SK-MEL-5 (cell line): Measurements from ENCODE around the gene CYTH3. TPM values are rescaled to one million over a fixed set of nuclear protein-coding genes. Genes with fewer than 3 reads are reported as not detected.

Experiments
- DNase-seq: peaks from one replicate; pipeline ENCODE4 v3.0.0-alpha.2; 2016; ENCODE audit warnings: low read depth, low spot score
- in situ Hi-C: cut with HindIII; loops from 2 replicates; pipeline ENCODE4 v1.10.0; 2016; ENCODE audit warnings: low sequenced_read_pairs, high pct_unique_total_duplicates, low pct_unique_long_range_greater_than_20kb
- small RNA-seq, 2 experiments: library from RNA; depleted of rRNA; stranded (forward); fragments of <200 nt; gene quantifications; one replicate each; pipeline ENCODE3, GENCODE V24; 2014
- total RNA-seq: library from RNA; depleted of rRNA; stranded (reverse); fragments of >200 nt; shearing (Covaris generic); gene quantifications from 2 replicates; pipeline ENCODE4 v1.2.3, GENCODE V29; 2014; rRNA removed

The CYTH3 gene
- total RNA-seq, 1 experiment from 2014 or later, result 70.3 TPM

DNA sequence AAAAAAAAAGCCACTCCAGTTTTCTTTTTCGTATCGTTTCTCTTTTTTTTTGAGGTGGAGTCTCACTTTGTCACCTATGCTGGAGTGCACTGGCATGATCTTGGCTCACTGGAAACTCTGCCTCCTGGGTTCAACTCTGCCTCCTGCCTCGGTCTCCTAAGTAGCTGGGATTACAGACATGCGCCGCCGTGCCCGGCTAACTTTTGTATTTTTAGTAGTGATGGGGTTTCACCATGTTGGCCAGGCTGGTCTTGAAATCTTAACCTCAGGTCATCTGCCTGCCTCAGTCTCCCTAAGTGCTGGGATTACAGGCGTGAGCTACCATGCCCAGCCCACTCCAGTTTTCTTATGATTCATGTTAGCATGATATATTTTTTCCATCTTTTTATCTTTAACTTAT lies 148.6 kb downstream of the CYTH3 start:
- DNase-seq, result no peak
- in situ Hi-C loops, result no loop called here

DNA sequence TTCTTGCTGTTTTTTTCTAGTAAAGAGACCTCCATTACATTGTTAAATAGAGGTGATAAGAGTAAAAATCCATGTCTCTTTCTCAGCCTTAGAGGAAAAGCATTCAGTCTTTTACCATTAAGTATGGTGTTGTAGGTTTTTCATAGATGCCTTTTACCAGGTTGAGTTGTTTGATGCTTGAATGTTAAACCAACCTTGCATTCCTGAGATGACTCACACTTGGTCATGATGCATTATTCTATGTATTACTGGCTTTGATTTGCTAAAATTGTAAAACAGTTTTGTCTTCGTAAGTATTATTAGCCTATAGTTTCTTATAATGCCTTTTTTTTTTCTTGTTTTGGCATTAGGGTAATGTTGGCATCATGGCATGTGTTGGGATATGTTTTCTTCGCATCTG lies 151.3 kb downstream of the CYTH3 start:
- in situ Hi-C loops, result no loop called here
- DNase-seq, result no peak

DNA sequence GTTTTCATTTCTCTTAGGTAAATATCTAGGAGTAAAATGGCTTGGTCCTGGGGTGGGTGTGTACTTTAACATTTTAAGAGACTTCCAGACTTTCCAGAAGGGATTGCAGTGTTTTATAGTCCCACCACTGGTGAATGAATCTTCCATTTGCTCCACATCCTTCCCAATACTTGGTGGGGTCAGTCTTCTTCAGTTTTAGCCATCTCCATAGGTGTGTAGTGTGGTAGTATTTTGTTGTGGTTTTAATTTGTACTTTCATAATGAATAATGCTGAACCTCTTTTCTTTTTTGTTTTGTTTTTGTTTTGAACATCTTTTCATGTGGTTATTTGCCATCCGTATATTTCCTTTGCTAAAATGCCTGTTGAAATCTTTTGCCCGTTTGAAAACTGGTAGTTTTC lies 154.9 kb downstream of the CYTH3 start:
- in situ Hi-C loops, result no loop called here
- DNase-seq, result no peak

DNA sequence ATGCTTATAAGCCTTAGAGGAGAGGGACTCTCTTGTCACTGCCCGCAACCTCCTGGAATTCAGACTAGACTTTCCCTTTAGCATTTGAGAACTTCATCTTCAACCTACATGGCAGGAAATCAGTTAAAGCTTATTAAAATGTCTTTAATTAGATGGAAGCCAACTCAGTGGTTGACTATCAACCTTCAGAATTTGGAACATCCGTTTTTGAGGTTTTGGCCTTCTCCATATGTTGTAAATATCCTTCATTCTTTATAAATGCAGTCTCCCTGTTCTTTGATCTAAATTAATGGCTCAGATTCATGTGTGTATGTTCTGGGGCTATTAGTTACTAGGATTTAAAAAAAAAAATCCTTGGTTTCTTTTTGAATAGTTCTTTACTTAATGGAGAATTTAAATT lies 156.2 kb downstream of the CYTH3 start:
- DNase-seq, result no peak
- in situ Hi-C loops, result no loop called here

Small RNA genes within 50 kb of the gene (small RNA-seq; reads per million reads assigned to genes)
- gene RF00019, result 0 reads per million in 2 experiments

Other genes starting within 250 kb of the CYTH3 start
- gene ANKRD61, start 241.2 kb downstream of the CYTH3 start, total RNA-seq, result 0.50 and 0.51 TPM in 2 replicates
- gene EIF2AK1, start 213.4 kb downstream of the CYTH3 start, total RNA-seq, result 111 and 125 TPM in 2 replicates
- 6.1 TPM in 2 replicates for gene USP42, start 167.7 kb downstream of the CYTH3 start, total RNA-seq
- gene FAM220A, start 76.3 kb upstream of the CYTH3 start, total RNA-seq, result 19.4 and 21.0 TPM in 2 replicates
- 105 and 119 TPM in 2 replicates for gene RAC1, start 101.9 kb upstream of the CYTH3 start, total RNA-seq
- 9.6 and 9.9 TPM in 2 replicates for gene DAGLB, start 175.3 kb upstream of the CYTH3 start, total RNA-seq
- gene KDELR2, start 211.5 kb upstream of the CYTH3 start, total RNA-seq, result 185 and 186 TPM in 2 replicates